ENCODE results near the gene ENOPH1.
"Not testable (repeated sequence)": the region's sequence is repeated elsewhere in the genome, so short reads cannot be mapped to it uniquely, and the experiment has no call there.

ENOPH1 gene

DNA sequence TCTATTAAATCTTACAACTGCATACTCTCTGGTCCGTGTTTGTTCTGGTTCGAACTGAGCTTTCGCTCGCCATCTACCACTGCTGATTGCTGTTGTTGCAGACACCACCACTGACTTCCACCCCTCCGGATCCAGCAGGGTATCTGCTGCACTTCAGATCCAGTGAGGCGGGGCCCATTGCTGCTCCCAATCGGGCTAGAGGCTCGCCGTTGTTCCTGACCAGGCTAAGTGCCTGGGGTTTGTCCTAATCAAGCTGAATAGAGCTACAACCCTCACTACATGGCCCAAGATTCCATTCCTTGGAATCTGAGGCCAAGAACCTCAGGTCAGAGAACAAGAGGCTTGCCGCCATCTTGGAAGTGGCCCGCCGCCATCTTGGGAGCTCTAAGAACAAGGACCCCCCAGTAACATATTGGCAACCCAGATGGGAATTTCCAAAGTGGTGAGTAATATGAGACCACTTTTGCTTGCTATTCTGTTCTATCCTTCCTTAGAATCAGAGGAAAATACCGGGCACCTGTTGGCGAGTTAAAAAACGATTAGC is 43.3 kb downstream of the ENOPH1 start:
- DNase-seq, result no peak

DNA sequence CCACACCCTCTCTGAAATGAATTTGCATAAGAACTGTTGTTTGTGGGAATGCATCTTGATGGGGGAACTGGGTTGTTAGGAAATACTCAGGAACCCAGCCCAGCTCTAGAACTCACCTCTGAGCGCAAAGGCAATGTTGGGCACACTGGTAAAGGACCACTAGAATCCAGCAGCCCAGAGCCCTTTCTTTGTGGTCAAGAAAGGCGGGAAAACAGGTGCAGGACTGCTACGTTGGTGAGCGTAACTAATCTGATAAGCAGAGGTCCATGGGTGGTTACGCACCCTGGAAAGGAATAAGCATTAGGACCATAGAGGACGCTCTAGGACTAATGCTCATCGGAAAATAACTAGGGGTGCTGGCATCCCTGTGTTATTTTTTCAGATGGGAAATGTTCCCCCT is 45.5 kb downstream of the ENOPH1 start:
- not testable (repeated sequence) for DNase-seq

DNA sequence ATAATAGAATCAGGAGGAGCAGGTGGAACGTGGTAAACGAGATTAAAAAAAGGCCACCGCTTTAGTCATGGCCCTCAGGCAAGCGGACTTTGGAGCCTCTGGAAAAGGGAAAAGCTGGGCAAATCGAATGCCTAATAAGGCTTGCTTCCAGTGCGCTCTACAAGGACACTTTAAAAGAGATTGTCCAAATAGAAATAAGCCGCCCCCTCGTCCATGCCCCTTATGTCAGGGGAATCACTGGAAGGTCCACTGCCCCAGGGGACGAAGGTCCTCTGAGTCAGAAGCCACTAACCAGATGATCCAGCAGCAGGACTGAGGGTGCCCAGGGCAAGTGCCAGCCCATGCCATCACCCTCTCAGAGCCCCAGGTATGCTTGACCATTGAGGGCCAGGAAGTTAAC is 47.1 kb downstream of the ENOPH1 start:
- not testable (repeated sequence) for DNase-seq

DNA sequence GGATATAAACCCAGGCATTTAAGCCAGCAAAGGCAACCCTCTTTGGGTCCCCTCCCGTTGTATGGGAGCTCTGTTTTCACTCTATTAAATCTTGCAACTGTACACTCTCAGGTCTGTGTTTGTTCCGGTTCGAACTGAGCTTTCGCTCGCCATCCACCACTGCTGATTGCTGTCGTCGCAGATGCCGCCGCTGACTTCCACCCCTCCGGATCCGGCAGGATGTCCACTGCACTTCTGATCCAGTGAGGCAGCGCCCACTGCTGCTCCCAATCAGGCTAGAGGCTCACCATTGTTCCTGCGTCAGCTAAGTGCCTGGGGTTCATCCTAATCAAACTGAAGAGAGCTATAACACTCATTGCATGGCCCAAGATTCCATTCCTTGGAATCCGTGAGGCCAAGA is 49.2 kb downstream of the ENOPH1 start:
- no peak for DNase-seq

DNA sequence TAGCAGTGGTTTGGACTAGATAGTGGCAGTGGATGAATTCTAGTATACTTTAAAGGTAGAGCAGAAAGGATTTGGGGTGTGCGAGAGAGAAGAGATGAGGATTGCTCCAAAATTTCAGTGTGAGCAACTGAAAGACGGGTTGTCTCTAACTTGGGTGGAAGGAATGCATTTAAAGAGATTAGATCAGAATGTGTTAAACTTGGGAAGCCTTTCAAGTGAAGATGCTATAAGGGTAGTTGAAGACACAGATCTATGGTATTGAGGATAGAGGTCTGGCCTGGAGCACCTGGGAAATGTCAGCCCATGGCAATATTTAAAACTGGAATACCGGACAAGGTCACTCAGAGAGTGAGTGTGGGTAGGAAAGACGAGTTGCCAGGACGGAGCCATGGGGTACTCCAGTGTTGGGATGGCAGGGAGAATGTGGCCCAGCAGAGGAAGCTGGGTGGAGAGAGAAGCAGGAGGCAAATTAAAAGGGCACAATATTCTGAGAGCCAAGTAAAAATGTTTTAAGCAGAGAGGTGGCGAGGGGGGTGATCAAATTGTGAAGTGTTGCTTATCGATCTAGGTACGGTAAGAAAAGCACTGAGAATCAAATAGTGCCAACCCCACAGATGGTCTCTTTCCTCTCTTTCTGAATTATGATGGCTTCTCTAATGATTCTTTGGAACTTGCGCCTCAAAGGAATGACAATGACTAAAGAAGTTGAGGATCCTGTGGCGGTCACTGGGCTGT is 50.5 kb downstream of the ENOPH1 start:
- no peak for DNase-seq

DNA sequence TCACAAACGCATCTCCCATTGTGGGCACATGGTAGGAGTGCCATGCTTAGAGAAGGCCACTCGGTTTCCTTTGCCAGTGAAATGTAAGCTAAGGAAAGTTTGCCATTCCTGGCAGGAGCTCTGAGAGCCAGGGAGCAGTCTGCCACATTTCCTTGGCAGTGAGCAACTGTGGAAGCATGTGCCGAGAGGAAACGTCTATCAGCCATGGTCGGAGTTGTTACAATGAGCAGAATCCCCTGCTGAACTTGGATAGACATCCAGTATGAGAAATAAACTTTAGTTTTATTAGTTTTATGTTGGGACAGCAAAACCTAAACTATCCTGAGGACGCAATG is 51.1 kb downstream of the ENOPH1 start:
- no peak for DNase-seq

DNA sequence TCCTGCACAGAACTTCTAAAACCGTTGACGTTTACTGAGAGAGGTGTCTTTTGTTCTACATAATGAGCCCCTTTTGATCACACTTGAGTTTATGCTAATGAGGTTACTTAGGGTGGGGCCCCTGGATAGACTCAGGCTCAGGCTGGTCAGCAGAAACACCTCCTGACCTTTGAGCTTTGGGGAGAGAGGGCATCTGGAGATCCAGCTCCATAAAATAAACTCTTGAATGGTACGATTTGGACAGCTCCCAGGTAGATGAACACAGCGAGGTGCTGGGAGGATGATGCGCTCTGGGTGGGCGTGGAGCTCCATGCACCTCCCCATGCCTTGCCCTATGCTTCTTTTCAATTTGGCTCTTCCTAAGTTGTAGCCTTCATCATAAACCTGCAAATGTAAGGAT is 52.0 kb downstream of the ENOPH1 start:
- no peak for DNase-seq

DNA sequence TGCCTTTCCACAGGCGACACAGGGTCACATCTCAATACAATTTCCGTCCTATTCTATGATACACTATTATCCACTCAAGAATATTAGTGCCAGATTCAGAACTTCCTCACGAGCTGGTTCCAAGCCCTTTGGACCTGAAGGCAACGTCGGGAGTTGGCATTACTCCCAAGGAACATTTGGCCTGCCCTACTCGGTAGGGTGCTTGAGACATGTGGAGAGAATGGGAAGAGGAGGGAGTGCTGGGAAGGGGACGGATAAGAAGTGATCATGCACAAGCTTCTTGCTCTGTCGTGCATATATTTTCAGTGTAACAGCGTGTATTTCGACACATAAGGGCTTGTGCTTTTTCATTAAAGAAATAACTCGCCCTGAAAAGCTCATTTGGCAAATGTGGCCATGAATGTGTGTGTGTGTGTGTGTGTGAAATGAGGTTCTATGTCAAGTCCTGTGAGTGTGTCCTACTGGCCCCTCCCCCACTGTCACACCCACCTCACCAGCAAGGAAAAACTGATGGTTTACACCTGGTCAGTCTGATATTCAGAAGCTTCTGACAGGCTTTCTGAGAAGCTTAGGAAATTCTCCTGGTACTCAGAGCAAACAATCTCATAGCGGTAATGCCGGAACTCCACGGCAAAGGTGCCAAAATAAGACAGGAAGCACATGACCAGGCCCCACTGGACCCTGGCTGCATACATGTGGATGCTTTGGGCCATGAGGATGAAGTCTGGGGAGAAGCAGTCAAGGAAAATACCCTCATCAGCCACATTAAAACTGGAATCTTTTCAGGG is 54.8 kb downstream of the ENOPH1 start:
- no peak for DNase-seq

DNA sequence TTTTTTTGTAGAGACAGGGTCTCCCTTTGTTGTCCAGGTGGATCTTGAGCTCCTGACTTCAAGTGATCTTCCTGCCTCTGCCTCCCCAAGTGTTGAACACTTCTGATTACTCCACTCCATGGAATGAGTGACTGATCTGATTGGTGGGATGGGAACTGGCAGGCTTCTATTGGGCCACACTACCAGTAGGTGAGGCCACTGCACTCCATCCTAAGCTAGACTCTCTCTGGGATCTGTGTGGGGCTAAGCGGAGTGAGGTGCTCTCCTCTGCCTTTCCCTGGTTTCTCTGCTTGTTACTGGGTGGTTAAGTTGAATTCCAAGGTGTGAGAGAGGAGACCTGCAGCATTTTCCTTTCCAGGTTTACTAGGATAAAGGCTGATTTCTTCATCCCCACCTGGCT is 58.7 kb downstream of the ENOPH1 start:
- DNase-seq, result no peak

DNA sequence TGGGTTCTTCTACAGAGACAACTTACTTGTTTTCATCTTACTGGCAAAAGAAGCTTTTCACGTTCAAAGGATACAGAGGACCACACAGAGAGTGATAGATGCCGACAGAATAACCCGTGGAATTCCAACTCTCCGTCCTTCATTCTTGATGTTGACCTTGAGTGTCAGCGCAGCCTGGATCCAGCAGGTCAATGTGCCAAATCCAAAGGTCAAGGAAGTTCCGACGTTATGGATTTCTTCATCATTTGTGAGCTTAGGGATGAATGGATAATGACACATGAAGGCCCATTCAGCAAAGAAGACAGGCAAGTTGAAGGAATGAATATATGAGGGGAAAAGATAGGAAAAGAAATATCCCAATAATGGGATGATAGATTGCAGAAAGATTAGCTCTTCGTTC is 59.6 kb downstream of the ENOPH1 start:
- DNase-seq, result no peak

DNA sequence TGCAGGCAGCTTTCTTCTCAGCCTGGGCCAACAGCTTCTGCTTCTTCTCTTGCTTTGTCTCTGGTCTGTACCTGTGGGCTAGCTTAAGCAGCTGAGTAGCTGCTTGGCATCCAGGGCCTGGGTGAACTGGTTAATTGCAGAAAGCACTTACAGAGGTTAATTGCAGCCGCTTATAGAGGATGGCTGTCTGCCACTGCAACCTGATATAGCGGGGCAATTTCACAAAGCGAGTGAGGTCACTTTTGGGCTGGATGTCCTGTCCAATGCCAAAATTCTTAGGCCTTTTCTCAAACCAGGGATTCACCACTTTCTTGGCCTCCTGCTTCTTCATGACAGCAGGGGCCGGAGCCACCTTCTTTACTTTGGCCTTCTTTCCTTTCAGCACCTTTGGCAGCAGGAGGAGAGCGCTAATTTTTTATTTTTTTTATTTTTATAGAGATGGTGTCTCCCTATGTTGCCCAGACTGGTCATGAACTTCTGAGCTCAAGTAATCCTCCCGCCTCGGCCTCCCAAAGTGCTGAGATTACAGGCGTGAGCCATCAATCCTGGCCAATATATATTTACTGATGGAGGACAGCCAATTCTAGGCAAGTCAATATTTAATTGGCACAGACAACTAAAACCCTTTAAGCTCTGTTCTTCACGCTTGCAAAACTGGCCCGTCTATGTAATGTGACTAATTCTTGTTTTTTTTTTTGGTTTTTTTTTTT is 61.0 kb downstream of the ENOPH1 start:
- peak; percentile 56 for DNase-seq

DNA sequence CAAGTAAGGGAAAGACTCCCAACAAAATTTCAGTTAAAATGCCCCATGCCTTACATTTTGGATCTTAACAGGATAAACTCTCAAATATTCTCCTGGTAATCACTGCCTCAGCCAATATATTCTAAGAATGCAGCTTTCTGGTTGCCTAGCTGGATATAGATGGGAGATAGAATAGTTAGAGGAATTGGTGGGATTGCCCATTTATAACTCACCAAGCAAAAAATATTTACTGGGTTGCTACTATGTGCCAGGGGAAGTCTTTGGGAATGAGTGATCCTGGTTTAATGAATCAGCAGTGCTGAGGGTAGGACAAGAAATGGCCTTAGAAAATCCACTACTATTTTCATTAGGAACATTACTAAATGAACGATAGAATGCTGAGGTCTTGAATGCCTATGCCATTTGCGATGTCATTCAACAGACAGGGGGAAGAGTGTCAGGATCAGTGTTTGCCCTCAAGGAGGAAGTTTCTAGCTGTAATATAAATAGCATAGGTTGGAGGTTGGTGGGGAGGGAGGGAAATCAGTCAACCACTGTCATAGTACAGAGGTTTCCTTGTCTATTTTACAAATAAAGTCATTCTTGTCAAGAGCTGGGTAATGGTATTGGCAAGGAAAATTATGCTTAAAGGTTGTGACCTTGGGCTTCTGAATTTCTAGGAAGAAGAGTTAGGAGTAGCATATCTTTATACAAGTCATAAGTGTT is 63.5 kb downstream of the ENOPH1 start:
- no peak for DNase-seq

DNA sequence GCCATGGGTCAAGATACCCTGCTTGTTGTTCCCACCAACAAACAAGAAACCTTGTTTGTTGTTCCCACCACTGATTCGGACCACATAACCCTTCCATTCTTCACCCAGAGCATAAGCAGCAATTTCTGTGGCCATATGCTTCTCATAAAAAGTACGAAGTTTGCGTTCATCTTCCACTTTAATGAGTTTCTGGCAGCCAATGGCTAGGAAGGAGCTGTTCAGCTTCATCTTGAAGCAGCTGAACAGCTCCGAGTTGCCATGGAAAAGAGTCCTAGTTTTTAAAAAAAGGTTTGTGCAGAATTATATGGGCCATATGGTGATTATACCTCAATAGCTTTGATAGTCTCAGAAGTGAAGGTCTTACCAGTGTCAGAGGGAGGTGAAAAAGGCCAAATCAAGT is 65.3 kb downstream of the ENOPH1 start:
- no peak for DNase-seq

DNA sequence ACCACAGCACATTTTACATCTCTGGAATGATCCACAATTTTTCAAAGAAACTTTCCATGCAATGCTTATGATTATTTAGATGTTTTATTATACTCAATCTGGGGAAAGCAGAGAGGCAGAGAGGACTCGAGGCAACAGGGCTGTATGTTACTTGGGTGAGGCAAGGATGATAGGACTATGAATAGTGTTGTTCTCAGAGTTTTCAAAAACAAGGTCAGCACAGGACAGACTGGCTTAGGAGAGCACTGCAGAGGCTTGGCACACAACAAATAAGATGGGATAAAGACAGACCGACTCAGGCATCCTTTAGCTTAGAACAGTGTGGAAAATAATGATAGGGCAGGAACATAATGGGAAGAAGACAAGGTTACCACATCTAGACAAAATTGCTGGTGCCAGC is 66.0 kb downstream of the ENOPH1 start:
- DNase-seq, result no peak

DNA sequence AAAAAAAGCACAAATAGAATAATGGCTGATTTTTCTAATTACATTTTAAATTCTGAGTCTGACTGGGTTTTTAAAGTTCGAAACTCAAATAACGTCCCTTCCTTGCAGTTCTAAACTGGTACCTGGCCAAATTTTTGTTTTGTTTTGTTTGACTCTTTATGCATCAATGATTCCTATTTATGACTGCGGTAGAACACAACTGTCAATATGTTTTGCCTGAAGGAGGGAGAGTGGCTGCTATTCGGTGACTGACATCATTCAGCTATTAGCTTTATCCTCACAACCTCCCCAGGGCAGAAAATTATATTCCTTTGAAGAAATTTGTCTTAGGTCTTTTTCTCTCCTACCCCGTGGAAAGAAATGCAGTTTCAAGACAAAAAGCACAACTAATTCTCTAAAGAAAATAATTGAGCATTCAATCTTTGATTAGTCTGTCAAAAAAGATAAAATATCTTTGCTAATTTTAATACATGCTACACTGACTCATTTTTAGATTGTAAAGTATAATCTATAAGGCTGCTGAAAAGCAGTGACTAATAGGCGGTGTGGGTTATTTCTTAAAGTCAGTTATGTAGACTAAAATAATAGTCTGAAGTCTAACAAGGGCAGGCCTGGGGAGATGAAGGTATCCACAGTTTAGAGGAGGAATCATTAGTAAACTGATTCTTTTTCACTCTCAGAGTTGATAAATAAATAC is 69.5 kb downstream of the ENOPH1 start:
- no peak for DNase-seq

DNA sequence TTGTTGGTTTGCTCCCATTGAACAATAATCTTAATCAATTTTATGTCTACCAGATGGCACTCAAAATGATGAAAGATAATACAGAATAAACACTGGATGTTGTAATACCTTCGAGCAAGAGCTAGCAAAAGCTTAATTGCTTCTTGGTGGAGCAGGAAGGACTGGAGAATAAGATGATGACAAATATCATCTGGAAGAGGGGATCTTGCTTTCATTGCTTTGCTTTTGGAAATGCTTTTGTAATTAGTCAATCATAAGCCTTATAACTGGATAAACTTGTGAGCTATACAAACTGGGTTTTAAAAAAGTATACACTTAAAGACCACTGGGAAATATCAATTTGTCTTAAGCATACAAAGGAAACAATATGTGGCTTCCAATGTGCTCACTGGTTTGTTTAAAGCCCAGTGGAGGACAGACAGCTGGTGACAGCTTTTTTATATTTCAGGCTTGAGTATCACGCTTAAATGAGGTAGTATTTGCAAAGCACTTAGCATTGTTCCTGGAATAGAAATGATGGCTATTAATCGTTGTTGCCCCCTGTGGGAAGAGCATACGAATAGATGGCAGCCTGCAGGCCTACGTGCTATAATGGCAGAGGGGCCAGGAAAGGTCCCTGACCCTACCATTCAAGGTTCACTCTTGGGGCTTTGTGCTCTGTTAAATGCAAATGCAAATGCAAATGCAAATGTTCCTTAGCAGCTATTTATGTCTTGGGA is 70.2 kb downstream of the ENOPH1 start:
- peak; percentile 68 for DNase-seq

DNA sequence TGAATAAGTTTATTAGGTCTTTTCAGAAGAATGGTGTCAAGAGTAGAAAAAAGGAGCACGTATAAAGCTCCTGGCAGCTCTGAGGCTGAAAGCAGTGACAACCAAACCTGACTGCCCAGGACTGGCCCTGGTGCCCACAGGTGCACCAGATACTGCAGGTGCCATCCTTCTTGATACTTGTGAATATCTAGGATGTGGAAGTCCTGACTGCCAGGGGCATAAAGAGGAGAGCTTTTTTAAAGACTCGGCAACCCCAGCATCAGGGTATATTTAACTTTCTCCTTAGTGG is 70.7 kb downstream of the ENOPH1 start:
- DNase-seq, result no peak

DNA sequence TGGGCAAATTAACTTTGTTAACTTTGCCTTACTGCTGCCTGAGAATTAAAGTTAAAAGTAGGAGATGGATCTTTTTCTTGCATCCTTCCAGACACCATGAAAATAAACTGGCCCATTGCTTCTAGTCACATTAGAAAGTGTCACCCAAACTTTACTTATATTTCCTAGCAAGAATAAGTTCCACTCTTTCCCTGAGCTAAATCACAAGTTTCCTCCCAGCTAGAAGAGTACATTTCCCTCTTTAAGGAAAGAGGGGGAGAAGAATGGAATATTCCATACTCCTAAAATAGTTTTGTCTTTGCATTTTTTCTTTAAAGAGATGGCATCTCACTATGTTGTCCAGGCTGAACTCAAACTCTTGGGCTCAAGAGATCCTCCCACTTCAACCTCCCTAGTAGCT is 77.6 kb downstream of the ENOPH1 start:
- no peak for DNase-seq

DNA sequence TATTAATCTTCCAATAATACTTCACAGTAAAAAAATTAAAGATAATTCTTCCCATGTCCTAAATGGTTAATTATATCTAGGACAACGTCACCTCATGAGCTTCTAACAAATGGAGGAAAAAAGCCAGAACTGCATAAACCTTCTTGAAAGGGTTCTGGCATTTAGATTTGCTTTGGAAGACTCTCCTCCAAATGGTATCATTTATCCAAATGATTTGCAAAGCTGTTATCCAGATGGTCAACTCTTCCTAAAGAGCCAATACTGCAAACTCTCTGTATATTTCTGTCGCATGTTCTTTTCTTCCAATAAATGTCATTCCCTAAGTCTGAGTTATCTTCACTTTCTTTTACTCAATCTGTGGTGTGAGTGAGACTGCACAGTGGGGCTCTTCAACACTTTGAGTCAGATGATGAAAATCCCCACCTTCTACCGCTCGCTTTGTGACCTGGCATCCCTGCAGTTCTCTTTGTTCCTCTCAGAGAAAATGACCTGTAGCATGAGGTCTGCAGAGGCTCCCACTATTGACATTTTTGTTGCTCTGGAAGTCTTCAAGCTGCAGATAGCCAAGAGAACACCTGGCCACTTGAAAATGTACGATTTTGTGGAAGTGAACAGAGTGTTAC is 78.5 kb downstream of the ENOPH1 start:
- DNase-seq, result no peak

DNA sequence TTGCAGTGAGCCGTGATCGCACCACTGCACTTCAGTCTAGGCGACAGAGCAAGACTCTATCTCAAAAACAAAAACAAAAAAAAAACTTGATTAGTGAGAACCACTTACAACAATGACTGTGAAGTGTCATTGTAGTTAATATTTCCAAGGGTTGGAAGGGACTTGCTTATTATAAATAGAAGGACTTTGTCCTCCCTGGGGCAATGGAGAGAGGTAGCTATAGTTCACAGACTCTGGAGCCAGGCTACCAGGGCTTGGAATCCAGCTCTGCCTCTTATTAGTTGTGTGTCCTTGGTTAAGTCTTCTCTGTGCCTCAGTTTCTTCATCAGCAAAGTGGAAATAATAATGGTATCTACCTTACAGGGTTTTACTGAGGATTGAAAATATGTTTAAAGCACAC is 79.8 kb downstream of the ENOPH1 start:
- no peak for DNase-seq
